ENCODE data around the gene OSCAR. TPM values are rescaled to one million over a fixed set of nuclear protein-coding genes. Genes with fewer than 3 reads are reported as not detected.

The OSCAR gene
- total and polyA plus RNA-seq, 10 of the 15 experiments (the other 5 are each of a cell fraction or from before 2014, with no cell fraction given) = 0.08 to 0.27 (median 0.10) TPM; not detected in 7

GRCh38 chr19:54096617-54097106 lies 3.9 kb downstream of the OSCAR start:
- BruUV-seq (replicated peaks) = no TSS peak
- ChIA-PET CTCF (no interaction called here), RAD21 (ENCODE audit: unreplicated experiment) (no interaction called here), SMC1A (ENCODE audit: uncharacterized antibody, unreplicated experiment) (no interaction called here), POLR2A (interaction anchor here (0.6 kb wide), 2 partner anchors 24 to 1551 kb away, joined by 3 to 7 read pairs; no protein-coding TSS in a partner anchor)
- FAIRE-seq (no peak), ATAC-seq (peak; percentile 38; the same call in 1 of the 3 replicates), DNase-seq (ENCODE audit: low read depth, low spot score) (no peak)
- TF ChIP-seq CTCF (IDR thresholded peaks at IDR 0.05 in 2 of 3, conservative IDR thresholded peaks at IDR 0.05 in 1 of 3; ENCODE audit: control insufficient read depth in 2 of 3, extremely low read depth in 1 of 3, insufficient read depth in 1 of 3, low read depth in 3 of 3, low read length in 3 of 3) (peak; percentile 4 to 28 (median 22); a peak in 1 of 6 replicates), RELA (IDR thresholded peaks at IDR 0.05; ENCODE audit: borderline replicate concordance, partially characterized antibody) (no peak), MXI1 (IDR thresholded peaks at IDR 0.05; ENCODE audit: low read depth, low read length) (no peak), NBN (IDR thresholded peaks at IDR 0.05) (0 out of 2 replicates have a peak, but pooled peaks have one; percentile 25), NR2F1 (conservative IDR thresholded peaks at IDR 0.05) (0 out of 2 replicates have a peak, but pooled peaks have one; percentile 37), CHD2 (IDR thresholded peaks at IDR 0.05; ENCODE audit: borderline replicate concordance, low read depth, low read length) (no peak), IKZF1 (conservative IDR thresholded peaks at IDR 0.05) (0 out of 2 replicates have a peak, but pooled peaks have one; percentile 18), RAD21 (IDR thresholded peaks at IDR 0.05; ENCODE audit: insufficient read depth, low read depth, low read length) (peak; percentile 31)
- Histone ChIP-seq H3K27me3 (replicated peaks in 1 of 2; ENCODE audit: control insufficient read depth in 2 of 2, insufficient read depth in 2 of 2, low read length in 1 of 2) (no peaks in the 10 kb centered on the region; a peak in 2 of 4 replicates), H3K4me1 (ENCODE audit: control insufficient read depth, insufficient read depth, low read length) (no peaks in the 10 kb centered on the region), H3K36me3 (ENCODE audit: control insufficient read depth in 2 of 2, insufficient read depth in 2 of 2, low read length in 1 of 2) (no peaks in the 10 kb centered on the region), H4K20me1 (ENCODE audit: control insufficient read depth, insufficient read depth) (no peaks in the 10 kb centered on the region), H3K4me3 (no peak overlapping the region), H3K4me2 (ENCODE audit: control insufficient read depth, insufficient read depth) (peak overlapping the region; percentile 74), H2AFZ (ENCODE audit: control insufficient read depth, low read depth, low read length) (peak overlapping the region; percentile 65), H3K9ac (ENCODE audit: control insufficient read depth, insufficient read depth, low read length) (0 out of 2 replicates have a peak overlapping the region, but pooled peaks have one; percentile 34), H3K79me2 (ENCODE audit: control insufficient read depth, insufficient read depth, low read length) (no peaks in the 10 kb centered on the region), H3K9me3 (replicated peaks; ENCODE audit: control insufficient read depth, insufficient read depth, low read length) (peaks cover 2% of the 10 kb centered on the region; the same call in 2 of the 3 replicates), H3K27ac (ENCODE audit: control insufficient read depth, insufficient read depth) (no peak overlapping the region)
- in situ Hi-C loops (cut with MboI) = no loop called here
- WGBS (ENCODE audit: insufficient coverage, insufficient replicate concordance, low lambda C conversion rate, missing lambda C conversion rate) = 7% methylated on average over 12 of the region's 14 CpGs
- intact Hi-C loops (cut with micrococcal nuclease; ENCODE audit: unreplicated experiment) = no loop called here
